HG02840 (cell line): ENCODE data around the gene GPR63.

Source experiments
- ATAC-seq: cut with Tn5 transposase; IDR thresholded peaks from one replicate; pipeline ENCODE4 v1.9.1; 2021; ENCODE audit warnings: mild to moderate bottlenecking, moderate library complexity, moderate number of reproducible peaks; ENCODE audit not compliant: unreplicated experiment, low FRiP score

GPR63 gene

DNA sequence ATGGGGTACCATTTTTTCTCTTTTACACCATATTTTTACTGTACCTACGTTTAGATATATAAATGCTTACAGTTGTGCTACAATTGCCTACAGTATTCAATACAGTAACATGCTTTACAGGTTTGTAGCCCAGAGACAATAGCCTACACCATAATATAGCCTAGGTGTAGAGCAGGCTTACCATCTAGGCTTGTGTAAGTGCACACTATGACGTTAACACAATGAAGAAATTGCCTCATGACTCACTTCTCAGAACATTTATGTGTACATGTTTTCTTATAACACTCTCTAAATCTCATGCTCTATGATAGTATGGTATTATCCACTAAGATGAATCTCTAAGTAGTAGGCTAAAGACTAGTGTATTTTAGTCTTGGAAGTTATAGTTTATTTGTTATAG lies 13.5 kb downstream of the GPR63 start:
- ATAC-seq: no peak

DNA sequence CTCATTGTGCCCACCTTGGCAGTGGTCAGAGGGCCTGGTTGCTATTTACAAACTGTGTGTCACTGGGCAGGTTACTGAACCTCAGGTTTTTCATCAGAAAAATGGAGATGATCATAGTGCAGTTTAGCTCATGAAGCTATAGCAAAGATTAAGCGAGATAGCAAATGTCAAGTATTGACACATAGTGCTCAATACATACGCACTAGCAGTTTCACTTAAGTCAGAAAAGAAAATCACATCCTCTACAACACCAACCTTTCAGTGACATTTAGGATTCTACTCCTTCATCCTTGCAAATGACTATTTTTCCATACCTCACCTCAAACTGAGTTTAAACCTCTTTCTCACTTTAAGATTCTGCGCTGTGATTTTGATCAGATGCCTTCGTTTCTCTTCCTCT lies 16.2 kb downstream of the GPR63 start:
- ATAC-seq: no peak

DNA sequence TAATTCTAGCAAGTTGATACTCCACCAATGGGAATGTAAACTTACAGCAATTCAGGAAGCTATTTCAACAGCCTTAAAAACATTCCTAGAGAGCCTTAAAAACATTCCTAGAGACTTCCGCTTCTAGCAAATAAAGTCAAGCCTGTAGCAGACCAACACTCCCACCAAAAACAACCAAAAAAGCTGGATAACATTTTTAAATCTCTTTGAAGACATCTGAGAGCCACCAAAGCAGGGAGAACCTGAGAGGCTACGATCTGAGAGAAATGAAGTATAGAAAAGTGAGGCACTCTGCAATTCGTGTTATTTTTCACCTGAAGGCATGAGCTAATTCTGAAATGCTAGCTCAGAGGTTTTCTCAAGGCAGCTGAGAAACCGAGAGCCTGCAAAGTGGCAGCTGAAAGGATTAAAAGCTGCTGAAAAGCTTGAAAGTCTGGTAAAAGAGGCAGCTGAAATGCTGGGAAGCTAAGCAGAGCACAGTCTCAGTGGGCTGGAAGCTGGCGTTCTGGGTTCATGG lies 20.9 kb downstream of the GPR63 start:
- ATAC-seq: no peak

DNA sequence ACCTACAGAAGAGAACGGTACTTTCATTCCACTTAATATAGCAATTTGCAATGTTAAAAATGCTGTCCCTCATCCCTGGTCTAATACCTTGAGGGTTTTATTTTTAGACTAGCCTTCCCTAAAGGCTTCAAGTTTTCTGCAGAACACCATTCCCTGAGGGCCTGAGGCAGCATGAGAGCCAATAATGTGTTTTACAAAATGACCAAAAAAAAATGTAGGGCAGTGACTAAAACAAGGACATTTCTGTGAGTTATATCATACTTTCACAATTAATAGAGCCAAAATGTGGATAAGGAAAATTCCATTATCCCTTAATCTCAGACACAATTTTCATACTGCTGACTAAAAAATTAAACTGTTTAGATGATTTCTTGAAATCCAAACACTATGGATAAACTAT lies 22.7 kb downstream of the GPR63 start:
- no peak for ATAC-seq

DNA sequence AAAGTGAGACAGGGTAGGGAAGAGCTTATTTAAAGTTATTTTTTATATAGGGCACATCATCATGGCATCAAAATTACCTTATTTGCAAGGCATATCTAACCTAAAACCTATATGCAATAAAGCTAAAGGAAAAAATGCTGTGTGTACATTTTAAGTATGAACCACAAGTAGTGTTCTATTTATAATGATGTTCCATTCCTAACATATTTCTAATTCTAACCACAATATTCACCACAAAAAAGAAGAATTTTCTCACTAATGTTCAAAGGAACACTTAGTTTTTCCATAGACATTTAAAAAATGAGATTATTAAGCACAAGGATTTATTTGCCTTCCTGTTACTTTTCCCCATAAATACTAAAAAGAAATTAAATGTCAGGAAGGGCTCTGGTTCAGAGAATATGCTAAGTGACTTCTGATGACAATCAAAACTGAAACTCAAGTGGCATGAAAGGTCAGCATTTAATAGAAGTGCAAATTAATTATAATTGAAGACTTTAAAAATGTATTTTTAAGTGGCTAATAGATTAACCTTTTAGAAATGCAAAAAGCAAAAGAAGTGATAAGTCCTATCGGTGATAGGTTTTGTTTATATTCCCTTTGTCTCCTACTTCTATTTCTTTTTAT lies 25.1 kb downstream of the GPR63 start:
- no peak for ATAC-seq

DNA sequence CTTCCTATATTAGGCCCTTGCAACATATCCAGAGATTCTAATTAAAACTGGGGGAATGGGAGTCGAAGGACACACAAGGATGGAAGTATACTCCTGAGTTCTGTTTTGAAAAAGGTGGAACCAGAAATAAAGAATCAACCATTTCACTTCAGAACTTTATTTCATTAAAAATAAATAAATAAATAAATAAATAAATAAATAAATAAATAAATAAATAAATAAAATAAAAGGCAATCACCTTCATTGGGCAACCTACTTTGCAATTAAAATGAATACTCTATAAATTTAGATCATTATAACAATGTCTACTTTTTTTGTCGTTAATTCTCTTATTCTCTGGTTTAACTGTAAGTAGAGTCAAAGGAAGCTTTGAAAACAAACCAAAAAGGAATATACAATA lies 25.6 kb downstream of the GPR63 start:
- ATAC-seq: no peak

DNA sequence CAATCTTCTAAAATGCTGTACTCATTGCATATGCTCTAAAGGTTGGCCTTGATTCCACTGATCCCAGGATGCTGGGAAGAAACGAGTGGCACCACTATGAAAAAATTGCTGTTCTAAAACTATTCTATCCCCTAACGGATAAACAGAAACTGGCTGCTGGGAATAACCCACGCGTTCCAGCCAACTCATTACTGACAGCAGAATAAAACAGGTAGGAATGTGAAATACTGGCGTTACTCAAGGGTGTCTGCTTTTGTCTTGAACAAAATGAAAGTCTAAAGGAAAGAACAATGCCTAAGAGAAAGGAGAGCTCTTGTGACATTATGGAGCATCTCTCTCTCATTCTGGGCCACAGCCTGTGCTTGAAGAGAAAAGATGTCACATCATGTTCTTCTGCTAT lies 26.1 kb downstream of the GPR63 start:
- no peak for ATAC-seq

DNA sequence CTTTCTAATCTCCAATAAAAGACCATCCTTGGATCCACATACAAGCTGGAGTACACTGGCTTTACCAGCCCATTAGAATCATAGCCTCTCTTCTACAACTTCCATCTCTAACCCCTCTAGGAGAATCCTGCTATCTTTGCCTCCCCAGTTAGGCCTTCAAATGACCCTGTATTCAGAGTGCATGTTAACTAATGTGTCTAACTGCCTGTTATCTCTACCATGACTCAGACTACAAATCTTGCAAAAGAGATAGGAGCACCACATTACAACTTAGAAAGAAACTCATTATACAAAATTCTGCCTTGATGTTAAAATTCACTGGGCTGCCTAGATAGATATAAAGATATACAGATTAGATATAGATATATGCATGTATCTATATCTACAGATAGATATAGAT lies 28.2 kb downstream of the GPR63 start:
- ATAC-seq: no peak

DNA sequence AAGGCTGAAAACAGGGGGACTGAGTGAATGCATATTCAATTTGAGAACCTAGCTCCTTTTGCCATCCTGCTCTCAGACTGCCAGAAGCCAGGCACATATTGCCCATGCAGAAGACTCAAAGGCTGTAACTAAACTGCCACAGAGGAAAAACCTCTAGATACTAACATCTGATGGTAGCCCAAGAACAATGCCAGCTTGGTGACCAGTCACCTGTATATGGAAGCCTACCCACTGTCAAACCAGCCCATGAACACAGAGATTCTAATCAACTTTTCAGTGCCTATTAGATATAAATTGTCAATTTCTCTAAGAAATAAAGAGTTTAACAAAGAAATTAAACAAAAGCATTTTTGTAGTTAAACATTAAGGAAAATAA lies 34.2 kb downstream of the GPR63 start:
- ATAC-seq: no peak

DNA sequence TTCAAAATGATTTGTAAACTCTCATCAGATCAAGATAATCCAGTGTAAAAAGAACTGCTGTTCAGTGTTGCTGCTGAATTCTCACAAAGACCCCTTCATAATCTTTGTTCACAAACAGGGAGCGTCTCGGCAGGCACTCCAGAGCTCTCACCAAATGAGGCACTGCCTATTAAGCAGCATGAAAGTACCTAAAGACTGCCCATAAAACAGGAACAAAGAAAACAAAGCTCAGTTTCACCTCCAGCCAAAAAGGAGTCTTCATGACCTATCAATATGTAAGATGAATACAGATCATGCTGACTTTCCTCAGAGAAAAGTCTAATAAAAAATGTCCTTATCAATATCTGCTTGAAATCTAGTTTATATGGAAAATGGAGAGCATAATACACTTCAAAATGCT lies 41.8 kb downstream of the GPR63 start:
- ATAC-seq: peak; percentile 89

DNA sequence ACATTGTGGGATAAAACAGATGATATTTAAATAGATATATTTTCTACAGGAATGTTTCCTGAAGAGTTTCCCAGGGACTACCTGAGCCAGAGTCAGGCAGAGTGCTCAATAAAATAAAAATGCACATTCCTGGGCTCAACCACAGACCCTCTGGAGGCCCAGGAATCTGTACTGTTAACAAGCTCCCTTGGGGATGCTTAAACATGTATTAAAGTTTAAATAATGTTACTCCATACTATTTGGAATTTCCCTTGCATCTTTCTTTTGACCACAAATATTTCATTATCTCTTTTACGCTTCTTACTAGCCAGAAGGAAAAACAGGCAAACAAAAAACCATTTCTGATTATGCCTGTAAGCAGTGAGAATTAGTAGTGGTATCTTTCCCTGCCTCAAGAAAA lies 42.3 kb downstream of the GPR63 start:
- peak; percentile 14 for ATAC-seq

DNA sequence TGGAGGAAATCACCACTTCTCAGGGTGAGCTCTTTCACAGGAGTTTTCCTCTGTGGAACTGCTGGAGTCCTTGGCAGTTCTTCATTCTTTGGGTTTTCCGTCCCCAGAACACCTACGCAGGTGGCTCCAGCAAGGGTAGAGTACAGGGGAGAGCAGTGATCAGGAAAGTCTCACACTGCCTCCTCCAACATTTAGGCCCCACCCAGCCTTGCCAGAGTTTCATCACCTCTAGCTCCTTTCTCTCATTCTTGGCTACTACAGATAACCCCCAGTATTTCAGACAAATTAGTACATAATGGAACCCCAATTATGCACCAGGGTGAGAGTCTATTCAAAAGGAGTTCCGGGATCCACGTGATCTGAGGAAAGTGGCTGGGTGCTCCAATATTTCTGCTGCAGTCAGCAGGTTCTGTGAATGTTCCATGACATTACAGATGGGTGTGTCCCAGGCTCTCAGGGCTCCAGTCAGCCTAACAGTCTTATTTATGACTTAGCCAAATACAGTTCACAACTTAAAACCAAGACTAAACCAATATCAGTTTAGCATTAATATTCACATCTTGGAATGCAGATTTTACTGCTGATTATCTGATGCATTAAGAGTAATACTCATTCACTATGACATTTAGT lies 44.6 kb downstream of the GPR63 start:
- no peak for ATAC-seq

DNA sequence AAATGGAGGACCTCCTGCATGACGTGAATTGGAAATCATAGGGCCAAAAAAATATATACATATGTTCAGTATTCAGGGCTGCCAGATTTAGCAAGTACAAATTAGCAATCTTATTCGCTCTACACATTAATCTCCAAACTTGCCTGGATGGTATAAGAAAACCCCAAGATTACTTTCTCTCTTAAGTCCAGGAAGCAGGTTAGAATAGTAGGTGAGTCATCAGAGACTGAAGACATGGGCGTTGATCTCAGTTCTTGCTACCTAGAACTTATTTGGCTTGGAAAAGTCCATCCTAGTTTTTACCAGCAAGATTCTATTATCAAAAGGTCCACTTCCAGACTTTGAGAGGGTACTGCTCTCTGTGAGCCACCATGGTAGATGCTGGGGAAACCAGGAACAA lies 47.4 kb downstream of the GPR63 start:
- no peak for ATAC-seq

DNA sequence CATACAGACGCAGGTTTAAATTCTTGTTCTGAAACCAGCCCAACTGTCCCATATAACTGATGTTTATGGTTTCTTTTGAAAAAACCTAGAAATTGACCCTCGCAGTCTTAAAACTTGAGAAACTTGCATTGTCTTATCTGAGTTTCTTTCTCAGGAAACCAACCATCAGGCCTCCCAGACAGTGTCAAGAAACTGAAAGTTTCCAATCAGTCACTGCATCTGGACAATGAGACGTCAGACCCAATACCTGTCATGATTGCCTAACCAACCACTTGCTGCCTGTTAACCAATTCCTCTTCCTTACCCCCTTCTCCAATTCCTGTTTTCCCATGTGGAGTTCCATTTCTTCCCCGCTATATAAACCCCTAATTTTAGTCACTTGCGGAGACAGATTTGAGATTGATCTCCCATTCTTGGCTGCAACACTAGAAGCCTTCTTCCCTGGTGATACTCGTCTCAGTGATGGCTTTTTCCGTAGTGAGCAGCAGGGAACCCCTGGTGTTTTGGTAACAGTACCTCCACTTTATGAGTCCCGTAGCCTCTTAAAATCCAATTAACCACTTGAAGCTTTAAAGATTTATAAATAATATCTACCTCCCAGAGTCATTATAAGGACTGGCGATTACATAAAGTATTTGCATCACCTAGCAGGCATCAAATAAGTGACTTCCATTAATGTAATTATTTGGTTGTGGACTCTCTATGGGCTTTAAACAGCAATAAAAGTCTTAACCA lies 49.3 kb downstream of the GPR63 start:
- no peak for ATAC-seq

DNA sequence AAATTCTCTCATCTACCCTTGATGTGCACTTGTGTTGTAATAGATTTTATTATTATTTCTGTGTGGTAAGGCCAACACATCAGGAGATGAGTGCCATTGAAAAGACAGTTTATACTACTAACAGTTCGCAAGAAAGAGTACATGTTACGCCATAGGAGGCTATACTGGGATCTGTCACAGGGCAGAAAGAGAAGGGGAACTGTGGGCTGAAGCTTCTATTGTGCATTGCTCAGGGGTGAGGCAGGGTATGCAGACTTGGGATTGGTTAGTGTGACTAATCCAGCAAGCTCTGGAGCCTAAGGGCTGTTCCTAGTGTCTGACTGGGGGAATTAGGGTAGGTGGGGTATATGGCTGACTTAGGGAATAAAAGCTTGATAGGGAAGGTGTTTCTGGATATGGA lies 50.9 kb downstream of the GPR63 start:
- ATAC-seq: no peak

DNA sequence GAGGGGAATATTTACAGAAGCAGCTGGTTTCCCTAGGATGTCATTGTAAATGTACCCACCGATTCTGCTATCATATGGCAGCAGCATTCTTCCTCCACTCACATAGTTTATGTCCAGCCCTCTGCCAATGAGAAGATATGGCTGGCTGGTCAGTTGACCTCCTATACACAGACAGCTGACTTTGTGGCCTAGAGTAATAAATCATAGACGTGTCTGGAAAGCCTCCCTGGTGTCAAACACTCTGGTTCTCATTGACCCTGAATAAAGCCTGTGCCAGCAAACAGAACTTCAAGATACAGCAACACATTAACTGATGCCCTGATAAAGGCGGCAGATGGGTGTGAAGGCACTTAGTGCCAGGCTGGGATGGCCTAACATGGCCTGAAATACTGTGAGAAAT lies 52.6 kb downstream of the GPR63 start:
- no peak for ATAC-seq

DNA sequence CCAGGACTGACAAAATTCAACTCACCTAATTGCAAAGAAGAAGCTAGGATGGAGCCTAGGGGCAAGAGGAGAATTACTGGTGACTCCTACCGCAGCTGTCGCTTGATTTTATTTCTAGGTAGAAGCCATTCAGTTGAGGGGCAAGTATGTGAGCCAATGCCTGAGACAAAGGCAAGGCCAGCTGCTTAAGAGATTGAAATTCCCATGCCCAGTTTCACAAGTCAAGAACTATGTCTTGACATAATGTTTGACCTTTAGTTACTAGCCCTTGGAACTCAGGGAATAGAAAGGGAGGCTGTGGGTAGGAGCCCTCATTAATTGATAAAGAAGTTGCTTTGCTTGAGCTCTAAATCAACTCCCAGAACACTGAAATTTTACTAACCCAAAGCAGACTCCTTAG lies 54.0 kb downstream of the GPR63 start:
- ATAC-seq: no peak

DNA sequence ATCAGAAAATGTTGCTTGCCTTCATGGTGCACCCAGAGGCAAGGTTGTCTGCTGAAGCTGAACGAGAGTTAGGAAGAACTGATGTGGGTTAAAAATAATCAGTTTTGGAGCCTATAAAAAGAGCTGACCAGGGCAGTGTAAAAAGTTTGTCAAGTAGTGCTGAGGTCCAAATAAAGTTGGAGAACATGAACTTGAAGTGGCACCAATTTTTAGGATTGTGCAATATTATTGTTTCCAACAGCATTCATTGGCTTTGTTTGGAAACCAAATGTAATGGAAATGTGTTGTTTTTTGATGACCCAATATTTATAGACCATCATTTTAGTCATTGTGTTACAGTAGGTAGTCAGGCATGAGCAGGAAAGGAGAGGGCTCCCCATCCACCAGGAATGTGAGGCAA lies 55.7 kb downstream of the GPR63 start:
- no peak for ATAC-seq

DNA sequence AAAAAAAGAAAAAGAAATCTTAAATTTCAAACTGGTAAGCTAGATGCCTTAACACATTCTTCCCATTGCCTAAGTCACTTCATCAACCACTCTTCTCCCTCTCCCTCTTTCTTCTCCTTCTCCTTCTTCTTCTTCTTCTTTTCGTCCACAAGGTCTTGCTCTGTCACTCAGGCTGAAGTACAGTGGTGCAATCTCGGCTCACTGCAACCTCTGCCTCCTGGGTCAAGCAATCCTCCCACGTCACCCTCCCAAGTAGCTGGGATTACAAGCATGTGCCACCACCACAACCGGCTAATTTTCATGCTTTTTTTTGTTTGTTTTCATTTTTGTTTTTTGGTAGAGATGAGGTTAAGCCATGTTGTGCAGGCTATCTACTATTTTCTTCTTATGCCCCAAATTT lies 60.2 kb downstream of the GPR63 start:
- ATAC-seq: no peak

DNA sequence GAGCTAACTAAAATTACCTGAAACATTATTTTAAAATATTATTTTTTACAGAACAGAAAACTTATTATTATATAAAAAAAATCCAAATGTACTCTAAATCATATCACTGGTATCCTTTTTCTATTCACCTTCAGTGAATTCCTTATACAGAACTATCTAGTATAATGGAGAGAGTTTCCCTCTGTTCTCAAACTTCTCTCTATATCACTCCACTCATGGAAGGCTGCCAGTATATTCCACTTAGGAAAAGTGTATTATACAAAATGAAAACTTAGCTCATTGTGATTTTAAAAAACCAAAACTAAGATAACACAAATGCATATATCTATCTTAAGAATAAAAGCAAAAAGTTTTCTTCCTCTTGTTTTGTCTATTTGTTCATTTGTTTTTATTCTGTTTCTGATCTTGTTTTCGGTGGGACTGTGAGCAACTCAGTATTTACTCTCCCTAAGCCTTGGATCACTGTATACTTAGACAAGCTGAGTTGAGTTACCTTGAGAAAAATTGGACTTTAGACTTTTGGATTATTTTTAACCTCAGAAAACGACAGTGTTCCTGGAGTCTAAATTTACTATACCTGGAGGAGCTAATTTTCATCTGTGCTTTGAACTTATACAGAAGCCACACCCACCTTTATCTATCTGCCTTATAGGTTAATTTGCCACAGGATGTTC lies 61.4 kb downstream of the GPR63 start:
- no peak for ATAC-seq

DNA sequence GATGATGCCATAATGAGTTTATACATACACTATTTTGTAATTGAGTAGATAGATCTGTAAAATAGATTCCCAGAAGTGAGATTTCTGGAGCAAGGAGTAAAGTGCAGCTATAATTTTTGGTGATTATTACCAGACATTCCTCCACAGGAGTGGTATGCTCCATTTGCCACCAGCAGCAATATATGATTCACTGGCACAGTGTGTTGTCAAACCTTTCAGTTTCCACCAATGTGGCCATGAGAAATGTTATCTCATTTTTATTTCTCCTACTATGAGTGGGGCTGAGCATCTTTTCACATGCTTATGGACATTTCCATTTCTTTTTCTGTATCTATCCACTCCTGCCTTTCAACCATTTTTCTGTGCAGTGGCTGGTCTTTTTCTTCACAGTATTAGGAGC lies 70.5 kb downstream of the GPR63 start:
- ATAC-seq: no peak
